ENCODE results near the gene SYCE3. TPM values are rescaled to one million over a fixed set of nuclear protein-coding genes. Genes with fewer than 3 reads are reported as not detected.

SYCE3 gene
- total RNA-seq, 1 donor from 2014 or later: not detected

GRCh38 chr22:50508897-50509296 lies 53.8 kb downstream of the SYCE3 start:
- Mint-ChIP-seq H3K27me3 (peaks cover 1% of the 10 kb centered on the region), H3K4me1 (peaks cover 22% of the 10 kb centered on the region), H3K9me3 (no peaks in the 10 kb centered on the region), H3K27ac (peak overlapping the region; percentile 87), H3K36me3 (ENCODE audit: low read depth) (peaks cover 8% of the 10 kb centered on the region), H3K4me3 (peak overlapping the region; percentile 87)
- intact Hi-C loops (cut with micrococcal nuclease): loop anchor here (1.0 to 10.0 kb wide), 7 partner anchors 16 to 257 kb away; partner anchors contain the start of genes HDAC10, PPP6R2, SBF1 and SCO2
- no peak for DNase-seq

- H3K27me3 Mint-ChIP-seq: peaks cover 1% of the 10 kb centered on the region
- no peaks in the 10 kb centered on the region for H3K9me3 Mint-ChIP-seq
- H3K36me3 Mint-ChIP-seq (ENCODE audit: low read depth): peaks cover 8% of the 10 kb centered on the region
- intact Hi-C loops (cut with micrococcal nuclease): loop anchor here (1.0 to 10.0 kb wide), 8 partner anchors 17 to 256 kb away; partner anchors contain the start of genes CHKB, HDAC10, PPP6R2 and SBF1
- H3K4me3 Mint-ChIP-seq: peak within 1 kb of the TSS; percentile 90
- peak within 1 kb of the TSS; percentile 97 for H3K27ac Mint-ChIP-seq
- peaks cover 17% of the 10 kb centered on the region for H3K4me1 Mint-ChIP-seq
- DNase-seq: peak; percentile 100
Measured at GRCh38 chr22:50507991-50508884, 54.5 kb downstream of the SYCE3 start, which contains the start of gene NCAPH2. TSS of gene NCAPH2 (plus strand) at chr22:50508224. CDS start at chr22:50508338, 114 bp downstream.

GRCh38 chr22:50507421-50507990 lies 55.2 kb downstream of the SYCE3 start, which contains the start of gene LMF2:
TSS of gene LMF2 (minus strand) at chr22:50507702. CDS start at chr22:50507675, 27 bp downstream.
- Mint-ChIP-seq H3K27me3 (peaks cover 1% of the 10 kb centered on the region), H3K4me3 (peak within 1 kb of the TSS; percentile 90), H3K36me3 (ENCODE audit: low read depth) (peaks cover 10% of the 10 kb centered on the region), H3K9me3 (no peaks in the 10 kb centered on the region), H3K27ac (peak within 1 kb of the TSS; percentile 97), H3K4me1 (peaks cover 15% of the 10 kb centered on the region)
- DNase-seq: peak; percentile 97
- intact Hi-C loops (cut with micrococcal nuclease): loop anchor here (1.0 to 10.0 kb wide), 4 partner anchors 55 to 255 kb away; partner anchors contain the start of genes CHKB, HDAC10 and PPP6R2

- peaks cover 1% of the 10 kb centered on the region for H3K27me3 Mint-ChIP-seq
- H3K27ac Mint-ChIP-seq: peak overlapping the region; percentile 63
- intact Hi-C loops (cut with micrococcal nuclease): loop anchor here (1.0 to 10.0 kb wide), 4 partner anchors 55 to 255 kb away; partner anchors contain the start of genes CHKB, HDAC10 and PPP6R2
- H3K36me3 Mint-ChIP-seq (ENCODE audit: low read depth): peaks cover 7% of the 10 kb centered on the region
- H3K4me3 Mint-ChIP-seq: peak overlapping the region; percentile 90
- no peaks in the 10 kb centered on the region for H3K9me3 Mint-ChIP-seq
- DNase-seq: no peak
- peaks cover 10% of the 10 kb centered on the region for H3K4me1 Mint-ChIP-seq
Measured at GRCh38 chr22:50506611-50507420, 55.9 kb downstream of the SYCE3 start.

- H3K27ac Mint-ChIP-seq: no peak overlapping the region
- intact Hi-C loops (cut with micrococcal nuclease): loop anchor here (5.0 to 10.0 kb wide), 3 partner anchors 54 to 254 kb away; partner anchors contain the start of genes HDAC10 and PPP6R2
- H3K4me3 Mint-ChIP-seq: peak overlapping the region; percentile 90
- peaks cover 10% of the 10 kb centered on the region for H3K4me1 Mint-ChIP-seq
- no peaks in the 10 kb centered on the region for H3K9me3 Mint-ChIP-seq
- peaks cover 7% of the 10 kb centered on the region for H3K36me3 Mint-ChIP-seq (ENCODE audit: low read depth)
- H3K27me3 Mint-ChIP-seq: peaks cover 1% of the 10 kb centered on the region
- no peak for DNase-seq
Measured at GRCh38 chr22:50505776-50506610, 56.7 kb downstream of the SYCE3 start.

GRCh38 chr22:50505276-50505775 lies 57.4 kb downstream of the SYCE3 start:
- no peak overlapping the region for H3K4me3 Mint-ChIP-seq
- no peak for DNase-seq
- H3K36me3 Mint-ChIP-seq (ENCODE audit: low read depth): peaks cover 7% of the 10 kb centered on the region
- no peaks in the 10 kb centered on the region for H3K9me3 Mint-ChIP-seq
- peaks cover 1% of the 10 kb centered on the region for H3K27me3 Mint-ChIP-seq
- intact Hi-C loops (cut with micrococcal nuclease): loop anchor here (5.0 to 10.0 kb wide), 3 partner anchors 53 to 253 kb away; partner anchors contain the start of genes HDAC10 and PPP6R2
- no peak overlapping the region for H3K27ac Mint-ChIP-seq
- peaks cover 12% of the 10 kb centered on the region for H3K4me1 Mint-ChIP-seq

- Mint-ChIP-seq H3K27me3 (peaks cover 1% of the 10 kb centered on the region), H3K36me3 (ENCODE audit: low read depth) (peaks cover 6% of the 10 kb centered on the region), H3K27ac (no peak overlapping the region), H3K4me1 (peaks cover 11% of the 10 kb centered on the region), H3K4me3 (no peak overlapping the region), H3K9me3 (no peaks in the 10 kb centered on the region)
- intact Hi-C loops (cut with micrococcal nuclease): loop anchor here (5.0 to 10.0 kb wide), 3 partner anchors 52 to 252 kb away; partner anchors contain the start of genes HDAC10 and PPP6R2
- DNase-seq: no peak
Measured at GRCh38 chr22:50504369-50505211, 58.1 kb downstream of the SYCE3 start.

- no peak for DNase-seq
- H3K4me1 Mint-ChIP-seq: peaks cover 3% of the 10 kb centered on the region
- H3K27me3 Mint-ChIP-seq: peaks cover 1% of the 10 kb centered on the region
- no peak overlapping the region for H3K4me3 Mint-ChIP-seq
- no peaks in the 10 kb centered on the region for H3K9me3 Mint-ChIP-seq
- H3K36me3 Mint-ChIP-seq (ENCODE audit: low read depth): peaks cover 4% of the 10 kb centered on the region
- H3K27ac Mint-ChIP-seq: no peak overlapping the region
- intact Hi-C loops (cut with micrococcal nuclease): loop anchor here (10.0 kb wide), 1 partner anchor 159 kb away; the partner anchor contains the start of gene PPP6R2
Measured at GRCh38 chr22:50503475-50504145, 59.1 kb downstream of the SYCE3 start.

GRCh38 chr22:50502628-50503474 lies 59.9 kb downstream of the SYCE3 start:
- H3K4me1 Mint-ChIP-seq: peaks cover 6% of the 10 kb centered on the region
- no peak overlapping the region for H3K4me3 Mint-ChIP-seq
- intact Hi-C loops (cut with micrococcal nuclease): loop anchor here (10.0 kb wide), 1 partner anchor 158 kb away; the partner anchor contains the start of gene PPP6R2
- no peaks in the 10 kb centered on the region for H3K9me3 Mint-ChIP-seq
- DNase-seq: no peak
- no peak overlapping the region for H3K27ac Mint-ChIP-seq
- H3K27me3 Mint-ChIP-seq: no peaks in the 10 kb centered on the region
- peaks cover 4% of the 10 kb centered on the region for H3K36me3 Mint-ChIP-seq (ENCODE audit: low read depth)

GRCh38 chr22:50502096-50502495 lies 60.6 kb downstream of the SYCE3 start:
- Mint-ChIP-seq H3K9me3 (no peaks in the 10 kb centered on the region), H3K36me3 (ENCODE audit: low read depth) (peaks cover 4% of the 10 kb centered on the region), H3K27me3 (peaks cover under 1% of the 10 kb centered on the region), H3K4me1 (peaks cover 6% of the 10 kb centered on the region), H3K27ac (no peak overlapping the region), H3K4me3 (no peak overlapping the region)
- intact Hi-C loops (cut with micrococcal nuclease): loop anchor here (10.0 kb wide), 1 partner anchor 157 kb away; the partner anchor contains the start of gene PPP6R2
- DNase-seq: no peak

Data from activated CD4-positive, alpha-beta T cell treated with anti-CD3 and anti-CD28 coated beads, Interleukin-2, amount 10 ng/mL, durations not matched to agents 24 days and 14 days (primary cell).